Smooth muscle cell (in vitro differentiated cells): ENCODE data around the gene NEGR1. TPM values are rescaled to one million over a fixed set of nuclear protein-coding genes. Genes with fewer than 3 reads are reported as not detected.
A peak's percentile ranks its signal among the peaks of the same experiment; 100 is the strongest.

Experiments
- DNase-seq: peaks from one replicate; lab custom pipeline; 2025; ENCODE audit not compliant: unreplicated experiment; lab: John Stamatoyannopoulos, UW
- H2AFZ ChIP-seq: fragments of 200-600 bp; sonication (generic); 2 replicates; pipeline ENCODE4 v1.6.0; 2016; ENCODE audit warnings: antibody characterized with exemption, low read depth, mild to moderate bottlenecking
- H3F3A ChIP-seq: fragments of 200-600 bp; sonication (generic); 2 replicates; pipeline ENCODE4 v1.6.0; 2017; ENCODE audit warnings: antibody characterized with exemption, low read depth
- H3K27ac ChIP-seq: fragments of 200-600 bp; sonication (generic); 2 replicates; pipeline ENCODE4 v1.5.1; 2016; ENCODE audit warnings: low read depth, mild to moderate bottlenecking
- H3K27me3 ChIP-seq: fragments of 200-600 bp; sonication (generic); 2 replicates; pipeline ENCODE4 v1.6.1; 2016; ENCODE audit warnings: low read depth, mild to moderate bottlenecking
- H3K36me3 ChIP-seq: fragments of 200-600 bp; sonication (generic); 2 replicates; pipeline ENCODE4 v1.5.1; 2016; ENCODE audit warnings: low read depth
- H3K4me1 ChIP-seq: fragments of 200-600 bp; sonication (generic); 2 replicates; pipeline ENCODE4 v1.5.1; 2016; ENCODE audit warnings: low read depth
- H3K4me2 ChIP-seq: fragments of 200-600 bp; sonication (generic); 2 replicates; pipeline ENCODE4 v1.6.0; 2016; ENCODE audit warnings: mild to moderate bottlenecking
- H3K4me3 ChIP-seq: fragments of 200-600 bp; sonication (generic); 2 replicates; pipeline ENCODE4 v1.5.1; 2016; ENCODE audit warnings: mild to moderate bottlenecking
- H3K79me2 ChIP-seq: fragments of 200-600 bp; sonication (generic); 2 replicates; pipeline ENCODE4 v1.6.0; 2016; ENCODE audit warnings: low read depth, mild to moderate bottlenecking
- H3K9ac ChIP-seq: fragments of 200-600 bp; sonication (generic); 2 replicates; pipeline ENCODE4 v1.6.0; 2016; ENCODE audit warnings: low read depth
- H3K9me3 ChIP-seq: fragments of 200-600 bp; sonication (generic); replicated peaks from 2 replicates; pipeline ENCODE4 v1.5.1; 2016; ENCODE audit warnings: low read depth
- H4K20me1 ChIP-seq: fragments of 200-600 bp; sonication (generic); 2 replicates; pipeline ENCODE4 v1.6.0; 2016; ENCODE audit warnings: low read depth
- CTCF ChIP-seq: fragments of 200-600 bp; sonication (generic); IDR thresholded peaks from 2 replicates; pipeline ENCODE4 v1.5.1; 2017; ENCODE audit warnings: borderline replicate concordance, mild to moderate bottlenecking, antibody characterized with exemption; ENCODE audit not compliant: insufficient read depth, poor library complexity, severe bottlenecking
- WGBS: methylation state at CpG from one replicate; pipeline ENCODE4 v1.1.7; 2016; ENCODE audit warnings: low lambda C conversion rate; 5-methylcytosine and 5-hydroxymethylcytosine counted together
- polyA plus RNA-seq: library from polyadenylated mRNA; unstranded; fragments of >200 nt; fragmentation: Nextera tagmentation; extraction: Ambion mirVana; gene quantifications from 2 replicates; pipeline ENCODE4 v1.2.1, GENCODE V29; 2016
- total RNA-seq: library from RNA; depleted of rRNA; stranded (reverse); fragments of >200 nt; gene quantifications from 2 replicates; pipeline ENCODE4 v1.2.3, GENCODE V29; 2014

The NEGR1 gene
- total and polyA plus RNA-seq, 2 experiments from 2014 or later, result 0.02 to 0.09 TPM

DNA sequence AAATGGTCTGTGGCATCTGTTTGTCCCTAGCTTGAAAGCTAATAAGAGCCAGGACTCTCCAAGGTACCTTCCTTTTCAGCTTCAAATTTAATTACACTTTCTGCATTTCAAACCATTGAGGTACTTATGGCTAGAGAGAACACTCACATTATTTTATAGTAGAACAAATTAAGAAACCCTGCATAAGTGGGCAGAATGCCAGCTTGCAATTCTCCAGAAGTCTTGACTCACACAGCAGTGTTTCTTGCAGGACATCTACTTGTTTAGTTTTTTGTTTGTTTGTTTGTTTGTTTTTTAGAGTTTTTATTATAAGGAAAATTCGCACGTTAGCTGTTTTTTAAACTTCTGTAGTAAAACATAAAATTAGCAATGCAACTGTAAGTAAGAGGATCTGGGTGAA is 397.2 kb downstream of the NEGR1 start:
- Histone ChIP-seq H4K20me1 (no peaks in the 10 kb centered on the region), H3F3A (no peaks in the 10 kb centered on the region), H3K4me2 (no peak overlapping the region), H3K27ac (no peak overlapping the region), H3K9me3 (no peaks in the 10 kb centered on the region), H3K4me3 (no peak overlapping the region), H3K9ac (no peak overlapping the region), H3K4me1 (no peaks in the 10 kb centered on the region), H3K36me3 (no peaks in the 10 kb centered on the region), H2AFZ (no peak overlapping the region), H3K27me3 (no peaks in the 10 kb centered on the region), H3K79me2 (no peaks in the 10 kb centered on the region)
- WGBS, result 76% methylated on average over 2 of the region's 2 CpGs
- TF ChIP-seq CTCF, result no peak
- no peak for DNase-seq

DNA sequence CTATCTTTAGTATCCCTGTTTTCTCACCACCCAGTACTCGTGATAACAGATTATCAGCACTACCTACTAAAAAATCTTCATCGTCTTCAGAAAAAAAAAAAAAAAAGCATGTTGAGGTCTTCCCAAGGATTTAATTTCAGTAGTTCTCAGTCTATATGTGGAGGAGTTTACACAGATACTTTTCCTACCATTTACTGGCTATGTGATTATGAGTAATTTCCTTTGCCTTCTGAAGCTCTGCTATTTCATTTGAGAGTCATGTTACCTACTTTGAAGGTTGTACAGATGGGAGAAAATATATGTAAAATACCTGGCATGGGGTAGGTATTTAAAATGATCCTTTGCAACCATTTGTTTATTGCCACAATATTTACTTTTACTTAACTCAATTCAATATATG is 399.7 kb downstream of the NEGR1 start:
- H3K36me3 ChIP-seq, result no peaks in the 10 kb centered on the region
- H3K79me2 ChIP-seq, result no peaks in the 10 kb centered on the region
- H3K9ac ChIP-seq, result no peak overlapping the region
- peak overlapping the region; percentile 65 for H3K4me2 ChIP-seq
- no peak overlapping the region for H3K4me3 ChIP-seq
- no peaks in the 10 kb centered on the region for H3K27me3 ChIP-seq
- DNase-seq, result no peak
- no peaks in the 10 kb centered on the region for H3K9me3 ChIP-seq
- no peaks in the 10 kb centered on the region for H3F3A ChIP-seq
- 33% methylated on average over 2 of the region's 2 CpGs for WGBS
- H4K20me1 ChIP-seq, result no peaks in the 10 kb centered on the region
- H3K4me1 ChIP-seq, result no peaks in the 10 kb centered on the region
- H3K27ac ChIP-seq, result peak overlapping the region; percentile 1
- TF ChIP-seq CTCF, result no peak
- peak overlapping the region; percentile 36 for H2AFZ ChIP-seq

DNA sequence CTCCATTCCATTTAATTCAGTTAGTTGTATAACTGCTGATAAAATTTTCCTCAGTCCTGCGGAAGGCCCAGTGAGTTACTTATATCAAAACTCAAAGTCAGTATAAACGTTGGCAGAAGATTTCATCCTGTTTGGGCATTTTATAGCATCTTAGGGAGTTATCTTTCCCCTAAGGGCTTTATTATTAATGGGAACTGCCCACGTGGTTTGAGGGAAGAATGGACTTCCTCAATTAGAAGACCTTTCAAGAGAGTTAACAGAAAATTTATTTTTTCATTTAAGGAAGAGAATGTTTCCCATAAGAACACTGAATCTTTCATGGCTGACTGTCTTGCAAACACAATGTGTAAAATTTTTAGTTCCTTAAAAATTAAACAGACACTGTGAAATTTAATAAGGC is 400.1 kb downstream of the NEGR1 start:
- WGBS, result 27% methylated on average over 3 of the region's 3 CpGs
- TF ChIP-seq CTCF, result no peak
- no peaks in the 10 kb centered on the region for H3K36me3 ChIP-seq

GRCh38 chr1:71881611-71882010 is 400.7 kb downstream of the NEGR1 start:
- Histone ChIP-seq H3F3A (no peaks in the 10 kb centered on the region), H3K4me1 (no peaks in the 10 kb centered on the region), H4K20me1 (no peaks in the 10 kb centered on the region), H3K9ac (no peak overlapping the region), H3K9me3 (no peaks in the 10 kb centered on the region), H2AFZ (peak overlapping the region; percentile 36), H3K27me3 (no peaks in the 10 kb centered on the region), H3K79me2 (no peaks in the 10 kb centered on the region), H3K36me3 (no peaks in the 10 kb centered on the region), H3K4me2 (peak overlapping the region; percentile 65), H3K27ac (no peak overlapping the region), H3K4me3 (no peak overlapping the region)
- no peak for TF ChIP-seq CTCF
- DNase-seq, result no peak

More for the DNA sequence above, 400.1 kb downstream of the NEGR1 start:
- peak overlapping the region; percentile 36 for H2AFZ ChIP-seq
- H3K4me3 ChIP-seq, result no peak overlapping the region
- H3F3A ChIP-seq, result no peaks in the 10 kb centered on the region
- H3K4me2 ChIP-seq, result peak overlapping the region; percentile 65
- H3K9ac ChIP-seq, result no peak overlapping the region
- H3K27ac ChIP-seq, result peak overlapping the region; percentile 1
- no peaks in the 10 kb centered on the region for H3K27me3 ChIP-seq
- DNase-seq, result no peak
- H4K20me1 ChIP-seq, result no peaks in the 10 kb centered on the region
- H3K9me3 ChIP-seq, result no peaks in the 10 kb centered on the region
- H3K79me2 ChIP-seq, result no peaks in the 10 kb centered on the region
- no peaks in the 10 kb centered on the region for H3K4me1 ChIP-seq
